Panc1 (cell line): ENCODE measurements around the gene ANO1. TPM values are rescaled to one million over a fixed set of nuclear protein-coding genes. Genes with fewer than 3 reads are reported as not detected.

Experiments used
- ATAC-seq: fragments of 200-7000 bp; cut with Tn5 transposase; 2 replicates; pipeline ENCODE4 v1.9.1; 2020; ENCODE audit warnings: mild to moderate bottlenecking, moderate library complexity
- BruUV-seq: library from RNA; stranded (reverse); fragments of 400-500 nt; replicated peaks from 2 replicates; lab custom pipeline; 2021; lab: Mats Ljungman, UMichigan
- CTCF ChIA-PET: fragments of 300-600 bp; sonication (Branson Sonifier 250); formaldehyde crosslinking; loops from one replicate; lab custom pipeline; 2022; ENCODE audit warnings: antibody characterized with exemption; lab: Charles Lee
- POLR2A ChIA-PET: fragments of 300-600 bp; sonication (Branson Sonifier 250); formaldehyde crosslinking; loops from one replicate; lab custom pipeline; 2022; ENCODE audit warnings: antibody characterized with exemption; lab: Charles Lee
- DNase-seq: peaks from one replicate; pipeline ENCODE4 v3.0.0-alpha.2; 2010; ENCODE audit warnings: low read depth, low spot score
- H3K27ac ChIP-seq: 2 replicates; pipeline ENCODE4 v1.5.1; 2011; ENCODE audit warnings: mild to moderate bottlenecking, low read length, inconsistent platforms
- H3K27me3 ChIP-seq: fragments of 200-500 bp; sonication (Bioruptor generic); 2 replicates; pipeline ENCODE4 v1.6.0; 2014; ENCODE audit warnings: low read length, inconsistent platforms; ENCODE audit not compliant: control insufficient read depth, insufficient read depth
- H3K36me3 ChIP-seq: fragments of 200-500 bp; sonication (Bioruptor generic); 2 replicates; pipeline ENCODE4 v1.5.1; 2014; ENCODE audit warnings: inconsistent platforms, mild to moderate bottlenecking, low read length, moderate library complexity; ENCODE audit not compliant: control insufficient read depth, insufficient read depth
- H3K4me1 ChIP-seq: 2 replicates; pipeline ENCODE4 v1.5.1; 2011; ENCODE audit warnings: inconsistent platforms, mild to moderate bottlenecking, low read length, moderate library complexity; ENCODE audit not compliant: control insufficient read depth, insufficient read depth
- H3K4me3 ChIP-seq, 2 experiments: 2 replicates each; pipeline ENCODE4 v1.5.1; 2011 to 2012; ENCODE audit warnings: low read depth in 2 of 2, low read length in 2 of 2, mild to moderate bottlenecking in 2 of 2, inconsistent platforms in 1 of 2, moderate library complexity in 1 of 2
- H3K9me3 ChIP-seq: fragments of 200-500 bp; sonication (Bioruptor generic); 2 replicates; pipeline ENCODE4 v1.5.1; 2014; ENCODE audit warnings: low read depth, mild to moderate bottlenecking, inconsistent platforms, low read length, moderate library complexity; ENCODE audit not compliant: control insufficient read depth, insufficient read depth
- POLR2AphosphoS5 ChIP-seq: IDR thresholded peaks from 2 replicates; pipeline ENCODE4 v1.6.1; 2012; ENCODE audit warnings: mild to moderate bottlenecking, low read depth, low read length, moderate library complexity
- SIN3A ChIP-seq: IDR thresholded peaks from 2 replicates; pipeline ENCODE4 v1.6.1; 2012; ENCODE audit warnings: low read depth, mild to moderate bottlenecking, low read length, moderate library complexity, borderline replicate concordance; ENCODE audit not compliant: insufficient read depth
- TCF7L2 ChIP-seq: IDR thresholded peaks from 2 replicates; pipeline ENCODE4 v1.6.1; 2011; ENCODE audit warnings: mild to moderate bottlenecking, low read depth, low read length, inconsistent platforms
- in situ Hi-C: cut with HindIII; loops from 2 replicates; pipeline ENCODE4 v1.10.0; 2016; ENCODE audit warnings: low sequenced_read_pairs, low pct_unique_long_range_greater_than_20kb
- intact Hi-C: fragments of 100-400 bp; cut with micrococcal nuclease; formaldehyde crosslinking; loops from one replicate; pipeline ENCODE4 v1.10.0; 2022; ENCODE audit not compliant: unreplicated experiment
- total RNA-seq: library from RNA; stranded (reverse); gene quantifications from one replicate; pipeline ENCODE4 v1.2.1, GENCODE V29; 2021; ENCODE audit not compliant: unreplicated experiment
- TF ChIP-seq, protein P1 (sequence below): fragments of 450-650 bp; IDR thresholded peaks from 2 replicates; pipeline ENCODE4 v1.5.1; 2017; ENCODE audit warnings: mild to moderate bottlenecking
- TF ChIP-seq, protein P2 (sequence below), 2 experiments: IDR thresholded peaks; 2 replicates each; pipeline ENCODE4 v1.6.1; 2011 to 2012; ENCODE audit warnings: low read depth in 2 of 2, control low read depth in 1 of 2, low read length in 1 of 2, mild to moderate bottlenecking in 1 of 2, moderate library complexity in 1 of 2; ENCODE audit not compliant: insufficient read depth in 1 of 2

Gene ANO1
- total RNA-seq, 1 experiment from 2014 or later, result 2.3 TPM

DNA sequence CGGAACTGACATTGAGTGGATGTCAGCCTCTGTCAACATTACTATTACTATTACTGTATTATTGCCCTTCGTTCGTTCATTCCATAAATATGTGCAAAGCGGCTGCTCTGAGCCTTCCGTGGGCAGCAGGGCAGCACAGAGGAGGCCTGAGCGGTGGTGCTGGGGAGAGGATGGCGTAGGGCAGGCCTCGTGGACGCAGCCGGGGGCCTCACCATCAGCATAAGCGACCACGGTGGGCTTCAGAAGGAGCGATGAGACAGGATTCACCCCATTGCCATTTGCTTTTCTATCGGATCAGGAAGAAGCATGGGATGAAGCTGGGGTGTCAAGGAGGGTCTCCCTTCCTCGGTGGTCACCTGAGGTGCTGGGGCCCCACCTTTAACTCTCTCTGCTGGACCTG, 22.7 kb downstream of the ANO1 start:
- peaks cover 6% of the 10 kb centered on the region for H3K4me1 ChIP-seq
- in situ Hi-C loops, result loop anchor here (10.0 kb wide), 1 partner anchor 84 kb away; no protein-coding TSS in a partner anchor
- H3K27me3 ChIP-seq, result no peaks in the 10 kb centered on the region; the same call in 1 of the 2 replicates
- intact Hi-C loops, result no loop called here
- no peak overlapping the region for H3K4me3 ChIP-seq
- TF ChIP-seq, protein P1, sequence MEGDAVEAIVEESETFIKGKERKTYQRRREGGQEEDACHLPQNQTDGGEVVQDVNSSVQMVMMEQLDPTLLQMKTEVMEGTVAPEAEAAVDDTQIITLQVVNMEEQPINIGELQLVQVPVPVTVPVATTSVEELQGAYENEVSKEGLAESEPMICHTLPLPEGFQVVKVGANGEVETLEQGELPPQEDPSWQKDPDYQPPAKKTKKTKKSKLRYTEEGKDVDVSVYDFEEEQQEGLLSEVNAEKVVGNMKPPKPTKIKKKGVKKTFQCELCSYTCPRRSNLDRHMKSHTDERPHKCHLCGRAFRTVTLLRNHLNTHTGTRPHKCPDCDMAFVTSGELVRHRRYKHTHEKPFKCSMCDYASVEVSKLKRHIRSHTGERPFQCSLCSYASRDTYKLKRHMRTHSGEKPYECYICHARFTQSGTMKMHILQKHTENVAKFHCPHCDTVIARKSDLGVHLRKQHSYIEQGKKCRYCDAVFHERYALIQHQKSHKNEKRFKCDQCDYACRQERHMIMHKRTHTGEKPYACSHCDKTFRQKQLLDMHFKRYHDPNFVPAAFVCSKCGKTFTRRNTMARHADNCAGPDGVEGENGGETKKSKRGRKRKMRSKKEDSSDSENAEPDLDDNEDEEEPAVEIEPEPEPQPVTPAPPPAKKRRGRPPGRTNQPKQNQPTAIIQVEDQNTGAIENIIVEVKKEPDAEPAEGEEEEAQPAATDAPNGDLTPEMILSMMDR, result no peak
- ChIA-PET CTCF (no interaction called here), POLR2A (no interaction called here)
- no peaks in the 10 kb centered on the region for H3K36me3 ChIP-seq
- H3K27ac ChIP-seq, result no peak overlapping the region
- H3K9me3 ChIP-seq, result no peaks in the 10 kb centered on the region
- DNase-seq (no peak), ATAC-seq (no peak)
- BruUV-seq, result no TSS peak

GRCh38 chr11:70103256-70103975, 25.3 kb downstream of the ANO1 start:
- no TSS peak for BruUV-seq
- DNase-seq, result no peak
- Histone ChIP-seq H3K36me3 (no peaks in the 10 kb centered on the region), H3K27ac (no peak overlapping the region), H3K9me3 (no peaks in the 10 kb centered on the region), H3K4me1 (peaks cover 6% of the 10 kb centered on the region), H3K27me3 (no peaks in the 10 kb centered on the region; the same call in 1 of the 2 replicates), H3K4me3 (no peak overlapping the region)
- ATAC-seq, result no peak
- ChIA-PET CTCF (no interaction called here), POLR2A (no interaction called here)
- intact Hi-C loops (no loop called here), in situ Hi-C loops (loop anchor here (10.0 kb wide), 1 partner anchor 81 kb away; no protein-coding TSS in a partner anchor)
- TF ChIP-seq TCF7L2, result no peak

GRCh38 chr11:70104419-70104818, 26.3 kb downstream of the ANO1 start:
- Histone ChIP-seq H3K36me3 (no peaks in the 10 kb centered on the region), H3K4me1 (peaks cover 3% of the 10 kb centered on the region), H3K27ac (no peak overlapping the region), H3K4me3 (no peak overlapping the region), H3K9me3 (no peaks in the 10 kb centered on the region), H3K27me3 (no peaks in the 10 kb centered on the region; the same call in 1 of the 2 replicates)
- intact Hi-C loops (no loop called here), in situ Hi-C loops (loop anchor here (10.0 kb wide), 1 partner anchor 80 kb away; no protein-coding TSS in a partner anchor)
- POLR2A ChIA-PET, result no interaction called here
- TF ChIP-seq POLR2AphosphoS5 (no peak), SIN3A (no peak), TCF7L2 (no peak)
- TF ChIP-seq, protein P2, sequence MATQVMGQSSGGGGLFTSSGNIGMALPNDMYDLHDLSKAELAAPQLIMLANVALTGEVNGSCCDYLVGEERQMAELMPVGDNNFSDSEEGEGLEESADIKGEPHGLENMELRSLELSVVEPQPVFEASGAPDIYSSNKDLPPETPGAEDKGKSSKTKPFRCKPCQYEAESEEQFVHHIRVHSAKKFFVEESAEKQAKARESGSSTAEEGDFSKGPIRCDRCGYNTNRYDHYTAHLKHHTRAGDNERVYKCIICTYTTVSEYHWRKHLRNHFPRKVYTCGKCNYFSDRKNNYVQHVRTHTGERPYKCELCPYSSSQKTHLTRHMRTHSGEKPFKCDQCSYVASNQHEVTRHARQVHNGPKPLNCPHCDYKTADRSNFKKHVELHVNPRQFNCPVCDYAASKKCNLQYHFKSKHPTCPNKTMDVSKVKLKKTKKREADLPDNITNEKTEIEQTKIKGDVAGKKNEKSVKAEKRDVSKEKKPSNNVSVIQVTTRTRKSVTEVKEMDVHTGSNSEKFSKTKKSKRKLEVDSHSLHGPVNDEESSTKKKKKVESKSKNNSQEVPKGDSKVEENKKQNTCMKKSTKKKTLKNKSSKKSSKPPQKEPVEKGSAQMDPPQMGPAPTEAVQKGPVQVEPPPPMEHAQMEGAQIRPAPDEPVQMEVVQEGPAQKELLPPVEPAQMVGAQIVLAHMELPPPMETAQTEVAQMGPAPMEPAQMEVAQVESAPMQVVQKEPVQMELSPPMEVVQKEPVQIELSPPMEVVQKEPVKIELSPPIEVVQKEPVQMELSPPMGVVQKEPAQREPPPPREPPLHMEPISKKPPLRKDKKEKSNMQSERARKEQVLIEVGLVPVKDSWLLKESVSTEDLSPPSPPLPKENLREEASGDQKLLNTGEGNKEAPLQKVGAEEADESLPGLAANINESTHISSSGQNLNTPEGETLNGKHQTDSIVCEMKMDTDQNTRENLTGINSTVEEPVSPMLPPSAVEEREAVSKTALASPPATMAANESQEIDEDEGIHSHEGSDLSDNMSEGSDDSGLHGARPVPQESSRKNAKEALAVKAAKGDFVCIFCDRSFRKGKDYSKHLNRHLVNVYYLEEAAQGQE (IDR thresholded peaks at IDR 0.05; ENCODE audit: insufficient read depth in 1 of 2, low read depth in 2 of 2, low read length in 1 of 2), result no peak
- TF ChIP-seq, protein P1, result no peak
- ATAC-seq, result no peak
- CTCF ChIA-PET, result no interaction called here
- BruUV-seq, result no TSS peak
- no peak for DNase-seq
